Prostate gland (tissue), 2 donors: Measurements from ENCODE around the gene HCFC2. TPM values are rescaled to one million over a fixed set of nuclear protein-coding genes. Genes with fewer than 3 reads are reported as not detected.
A peak's percentile ranks its signal among the peaks of the same experiment; 100 is the strongest.

Experiments used
- DNase-seq: peaks from one replicate; pipeline ENCODE4 v3.0.0-alpha.2; 2019; ENCODE audit warnings: low spot score
- H3K27ac ChIP-seq, 2 donors: fragments of 200-600 bp; sonication (generic); 2 replicates each; pipeline ENCODE4 v1.5.1; 2017 to 2019
- H3K27me3 ChIP-seq: fragments of 200-600 bp; sonication (generic); replicated peaks from 2 replicates; pipeline ENCODE4 v1.5.1; 2019; ENCODE audit not compliant: insufficient read depth
- H3K36me3 ChIP-seq, 2 donors: fragments of 200-600 bp; sonication (generic); 1 replicate in 1 of 2; 2 replicates in 1 of 2; pipeline versions ENCODE4 v1.5.1 to v1.8.1; 2017 to 2019
- H3K4me1 ChIP-seq: fragments of 200-600 bp; sonication (generic); replicated peaks from 2 replicates; pipeline ENCODE4 v1.5.1; 2019
- H3K4me3 ChIP-seq, 2 donors: fragments of 200-600 bp; sonication (generic); 2 replicates each; pipeline ENCODE4 v1.5.1; 2017 to 2019
- H3K9me3 ChIP-seq: fragments of 200-600 bp; sonication (generic); 2 replicates; pipeline ENCODE4 v1.5.1; 2017
- POLR2A ChIP-seq: fragments of 450-650 bp; IDR thresholded peaks from one replicate; pipeline ENCODE4 v1.6.1; 2016; ENCODE audit warnings: antibody characterized with exemption, mild to moderate bottlenecking
- POLR2AphosphoS5 ChIP-seq: sonication (generic); formaldehyde crosslinking; IDR thresholded peaks from one replicate; pipeline ENCODE4 v1.6.1; 2017; ENCODE audit warnings: antibody characterized with exemption
- WGBS: methylation state at CpG from one replicate; pipeline ENCODE4 v1.1.5; 2018; 5-methylcytosine and 5-hydroxymethylcytosine counted together
- intact Hi-C: fragments of 100-400 bp; cut with DNase I; formaldehyde crosslinking; loops from one replicate; pipeline ENCODE4 v1.14.2; 2022
- total RNA-seq, 2 donors: library from RNA; depleted of rRNA; stranded (reverse); fragments of >200 nt; gene quantifications; one replicate each; pipeline ENCODE4 v1.1.0, GENCODE V29; 2016
- TF ChIP-seq, protein P1 (sequence below), 4 experiments: fragments of 200-600 bp in 2 of 4; fragments of 450-650 bp in 2 of 4; sonication (generic) in 2 of 4; IDR thresholded peaks; 1 replicate in 3 of 4; 2 replicates in 1 of 4; pipeline ENCODE4 v1.5.1; 2016 to 2019; ENCODE audit warnings: antibody characterized with exemption in 4 of 4, mild to moderate bottlenecking in 2 of 4, moderate library complexity in 2 of 4

HCFC2 gene
- total RNA-seq, 2 donors from 2014 or later, result 18.3 to 18.6 TPM

DNA sequence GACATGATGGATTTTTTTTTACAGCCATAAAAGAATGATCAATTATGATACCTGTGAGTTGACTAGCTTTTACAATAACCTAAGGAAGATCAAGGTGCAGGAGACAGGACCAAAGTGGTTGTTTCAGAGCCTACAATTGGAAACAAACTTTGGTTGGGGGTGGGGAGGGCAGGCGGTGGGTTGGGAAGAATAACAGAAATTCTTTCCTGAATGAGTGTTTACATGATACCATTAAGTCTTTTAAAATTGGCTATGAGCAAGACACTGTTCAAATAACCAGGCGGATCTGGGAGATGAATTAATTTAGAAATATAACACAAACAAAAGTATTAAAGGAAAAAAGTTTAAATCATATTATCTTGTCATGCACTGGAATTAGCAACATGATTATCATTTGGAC, 66.4 kb downstream of the HCFC2 start:
- no peak overlapping the region for H3K4me3 ChIP-seq
- no peaks in the 10 kb centered on the region for H3K9me3 ChIP-seq
- H3K36me3 ChIP-seq, result no peaks in the 10 kb centered on the region
- TF ChIP-seq POLR2A (no peak), POLR2AphosphoS5 (no peak)
- TF ChIP-seq, protein P1, sequence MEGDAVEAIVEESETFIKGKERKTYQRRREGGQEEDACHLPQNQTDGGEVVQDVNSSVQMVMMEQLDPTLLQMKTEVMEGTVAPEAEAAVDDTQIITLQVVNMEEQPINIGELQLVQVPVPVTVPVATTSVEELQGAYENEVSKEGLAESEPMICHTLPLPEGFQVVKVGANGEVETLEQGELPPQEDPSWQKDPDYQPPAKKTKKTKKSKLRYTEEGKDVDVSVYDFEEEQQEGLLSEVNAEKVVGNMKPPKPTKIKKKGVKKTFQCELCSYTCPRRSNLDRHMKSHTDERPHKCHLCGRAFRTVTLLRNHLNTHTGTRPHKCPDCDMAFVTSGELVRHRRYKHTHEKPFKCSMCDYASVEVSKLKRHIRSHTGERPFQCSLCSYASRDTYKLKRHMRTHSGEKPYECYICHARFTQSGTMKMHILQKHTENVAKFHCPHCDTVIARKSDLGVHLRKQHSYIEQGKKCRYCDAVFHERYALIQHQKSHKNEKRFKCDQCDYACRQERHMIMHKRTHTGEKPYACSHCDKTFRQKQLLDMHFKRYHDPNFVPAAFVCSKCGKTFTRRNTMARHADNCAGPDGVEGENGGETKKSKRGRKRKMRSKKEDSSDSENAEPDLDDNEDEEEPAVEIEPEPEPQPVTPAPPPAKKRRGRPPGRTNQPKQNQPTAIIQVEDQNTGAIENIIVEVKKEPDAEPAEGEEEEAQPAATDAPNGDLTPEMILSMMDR (IDR thresholded peaks at IDR 0.05), result no peak
- no peak overlapping the region for H3K27ac ChIP-seq
- WGBS, result 28% methylated on average over 2 of the region's 2 CpGs
- no peak for DNase-seq
- peaks cover 16% of the 10 kb centered on the region for H3K4me1 ChIP-seq
- intact Hi-C loops, result loop anchor here (5.0 kb wide), 1 partner anchor 167 kb away; no protein-coding TSS in a partner anchor
- no peaks in the 10 kb centered on the region for H3K27me3 ChIP-seq

GRCh38 chr12:104131609-104132008, 67.3 kb downstream of the HCFC2 start:
- TF ChIP-seq, protein P1 (IDR thresholded peaks at IDR 0.05), result no peak
- TF ChIP-seq POLR2A, result no peak
- peak; percentile 43 for TF ChIP-seq POLR2AphosphoS5
- Histone ChIP-seq H3K27me3 (no peaks in the 10 kb centered on the region), H3K4me1 (peaks cover 19% of the 10 kb centered on the region), H3K36me3 (no peaks in the 10 kb centered on the region), H3K4me3 (no peak overlapping the region), H3K27ac (peak overlapping the region; percentile 28 to 37), H3K9me3 (no peaks in the 10 kb centered on the region)
- DNase-seq, result peak; percentile 6
- 68% methylated on average over 4 of the region's 4 CpGs for WGBS
- intact Hi-C loops, result loop anchor here (5.0 kb wide), 1 partner anchor 166 kb away; no protein-coding TSS in a partner anchor

DNA sequence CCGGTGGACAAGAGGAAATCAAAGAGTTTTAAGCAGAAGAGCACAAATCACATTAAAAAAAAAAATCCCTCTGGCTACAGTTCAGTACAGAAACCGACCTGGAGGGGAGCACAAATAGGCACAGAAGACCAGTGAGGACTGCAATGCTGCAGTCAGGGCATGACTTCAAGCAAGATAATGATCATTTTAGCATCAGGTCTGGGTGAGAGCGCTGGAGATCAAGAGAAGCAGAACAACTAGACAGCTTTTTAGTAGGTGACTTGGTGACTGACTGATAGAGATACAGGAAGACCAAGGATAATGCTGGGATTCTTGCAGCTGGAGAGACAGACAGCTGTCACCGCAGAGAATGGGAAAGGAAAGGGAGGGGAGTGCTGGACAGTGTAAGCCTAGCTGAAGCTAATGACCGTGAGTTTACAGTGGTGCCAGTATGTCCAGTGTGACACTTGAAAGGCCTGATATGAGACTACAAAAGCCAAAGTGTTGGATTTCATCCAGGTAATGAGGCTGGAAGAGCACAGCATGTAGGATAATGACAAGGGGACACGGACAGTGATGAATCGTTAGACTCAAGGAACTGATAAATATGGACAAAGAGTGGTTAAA, 68.1 kb downstream of the HCFC2 start:
- TF ChIP-seq, protein P1 (IDR thresholded peaks at IDR 0.05), result no peak
- peak; percentile 29 for TF ChIP-seq POLR2AphosphoS5
- DNase-seq, result peak; percentile 18
- Histone ChIP-seq H3K4me1 (peaks cover 19% of the 10 kb centered on the region), H3K27ac (peak overlapping the region; percentile 28 to 37), H3K9me3 (no peaks in the 10 kb centered on the region), H3K4me3 (no peak overlapping the region), H3K36me3 (no peaks in the 10 kb centered on the region), H3K27me3 (no peaks in the 10 kb centered on the region)
- intact Hi-C loops, result loop anchor here (5.0 kb wide), 1 partner anchor 165 kb away; no protein-coding TSS in a partner anchor
- 64% methylated on average over 7 of the region's 7 CpGs for WGBS

- DNase-seq, result no peak
- Histone ChIP-seq H3K9me3 (no peaks in the 10 kb centered on the region), H3K4me3 (no peak overlapping the region), H3K4me1 (peaks cover 19% of the 10 kb centered on the region), H3K36me3 (no peaks in the 10 kb centered on the region), H3K27ac (peak overlapping the region in 1 of 2 donors; percentile 37), H3K27me3 (no peaks in the 10 kb centered on the region)
- intact Hi-C loops, result loop anchor here (5.0 kb wide), 1 partner anchor 164 kb away; no protein-coding TSS in a partner anchor
- 88% methylated on average over 5 of the region's 5 CpGs for WGBS
- TF ChIP-seq, protein P1 (IDR thresholded peaks at IDR 0.05), result no peak
- no peak for TF ChIP-seq POLR2AphosphoS5
- no peak for TF ChIP-seq POLR2A
Observed at GRCh38 chr12:104133321-104133720, 69.0 kb downstream of the HCFC2 start.

DNA sequence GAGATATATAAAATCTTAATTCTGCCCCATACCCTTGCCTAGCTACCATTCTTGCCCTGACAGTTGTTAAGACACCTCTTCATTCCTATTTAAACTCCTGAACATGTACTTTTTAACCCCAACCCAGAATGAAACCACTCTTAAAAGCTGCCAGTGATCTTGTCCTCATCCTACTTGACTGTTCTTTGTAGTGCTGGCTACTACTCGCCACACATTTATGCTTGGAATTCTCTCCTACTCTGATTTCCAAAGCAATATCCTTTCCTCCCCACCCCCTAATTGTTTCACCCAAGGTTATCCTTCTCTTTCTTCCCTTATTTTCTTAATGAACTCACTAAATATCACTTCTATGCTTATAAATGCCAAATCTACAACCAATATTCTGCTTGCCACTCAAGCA, 69.5 kb downstream of the HCFC2 start:
- H3K4me1 ChIP-seq, result peaks cover 19% of the 10 kb centered on the region

More for the DNA sequence above, 69.5 kb downstream of the HCFC2 start:
- Histone ChIP-seq H3K36me3 (no peaks in the 10 kb centered on the region), H3K27ac (no peak overlapping the region), H3K27me3 (no peaks in the 10 kb centered on the region), H3K4me3 (no peak overlapping the region), H3K9me3 (no peaks in the 10 kb centered on the region)
- no peak for DNase-seq
- intact Hi-C loops, result loop anchor here (5.0 kb wide), 1 partner anchor 163 kb away; no protein-coding TSS in a partner anchor
- 93% methylated on average over 1 of the region's 1 CpG for WGBS
- TF ChIP-seq, protein P1 (IDR thresholded peaks at IDR 0.05), result no peak
- TF ChIP-seq POLR2AphosphoS5 (no peak), POLR2A (no peak)
